Measurements from ENCODE around the gene BEX3.

Gene BEX3

GRCh38 chrX:103423955-103424638 is 47.8 kb downstream of the BEX3 start:
- DNase-seq (ENCODE audit: low read depth): no peak
